GM18861 (cell line): Measurements from ENCODE around the gene ABCC4.
A peak's percentile ranks its signal among the peaks of the same experiment; 100 is the strongest.

Source experiments
- ATAC-seq: cut with Tn5 transposase; IDR thresholded peaks from one replicate; pipeline ENCODE4 v1.9.1; 2021; ENCODE audit not compliant: unreplicated experiment

ABCC4 gene

DNA sequence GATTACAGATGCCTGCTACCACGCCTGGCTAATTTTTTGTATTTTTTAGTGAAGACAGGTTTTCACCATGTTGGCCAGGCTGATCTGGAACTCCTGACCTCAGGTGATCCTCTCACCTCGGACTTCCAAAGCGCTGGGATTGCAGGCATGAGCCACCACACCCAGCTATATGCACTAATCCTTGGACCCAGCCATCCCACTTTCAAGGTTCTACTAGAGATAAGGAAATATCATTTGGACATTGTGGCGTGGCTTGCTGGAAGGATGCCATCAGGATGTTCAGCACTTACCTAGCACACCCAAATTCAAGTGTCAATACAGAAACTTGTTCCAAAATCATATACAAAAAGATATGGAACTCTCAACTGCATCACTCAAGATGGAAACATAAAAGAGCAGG lies 136.4 kb downstream of the ABCC4 start:
- no peak for ATAC-seq

DNA sequence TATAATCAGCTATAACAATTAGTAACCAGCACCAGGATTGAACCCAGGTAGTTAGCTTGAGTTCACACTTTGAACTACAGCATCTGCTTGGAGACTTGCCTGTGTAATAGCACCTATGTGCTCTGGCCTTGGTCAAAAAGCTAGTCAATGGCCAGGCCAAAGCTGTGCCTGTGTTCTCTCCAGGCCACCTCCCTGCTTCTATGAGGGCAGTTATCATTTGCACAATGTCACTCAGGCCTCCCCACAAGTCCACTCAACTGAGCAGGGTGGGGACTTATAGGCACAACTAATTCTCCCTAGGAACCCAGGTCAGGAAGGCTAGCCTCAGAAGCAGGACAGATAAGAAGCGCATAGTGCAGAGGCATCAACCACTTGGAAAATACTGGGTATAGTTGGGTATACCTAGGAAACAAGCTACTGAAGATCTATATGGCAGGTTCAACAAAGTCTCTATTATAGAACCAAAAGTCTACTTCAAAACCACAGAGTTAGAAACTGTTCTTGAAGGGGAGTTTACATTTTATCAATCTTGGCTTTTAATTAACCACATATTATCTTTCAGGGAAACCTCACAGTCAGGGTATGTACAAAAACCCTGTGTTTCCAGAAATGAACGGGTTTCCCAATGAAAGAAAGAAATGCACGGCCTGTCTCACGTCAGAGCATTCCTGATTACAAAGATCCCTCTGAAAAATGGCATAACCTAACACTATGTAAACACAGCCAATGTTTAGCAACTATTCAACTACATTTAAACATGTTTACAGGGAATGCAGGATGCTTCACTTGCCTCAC lies 140.9 kb downstream of the ABCC4 start:
- no peak for ATAC-seq

DNA sequence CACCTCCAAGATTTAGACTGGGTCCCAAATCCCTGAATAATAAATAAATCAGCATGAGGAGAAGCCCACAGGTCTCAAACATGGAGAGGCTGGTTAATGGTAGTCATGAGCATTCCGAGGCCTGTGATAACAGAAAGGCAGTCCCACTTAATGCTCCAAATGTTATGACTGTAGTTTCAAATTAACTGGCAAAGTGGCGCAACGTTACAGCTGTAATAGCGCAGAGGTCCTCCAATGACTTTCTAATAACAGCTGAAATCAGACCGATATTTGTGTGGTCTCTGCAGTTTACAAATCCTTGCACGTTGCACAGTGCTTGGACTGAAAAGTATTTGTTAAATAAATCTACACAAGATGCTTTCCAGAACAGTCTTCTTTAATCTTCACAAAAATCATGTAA lies 141.8 kb downstream of the ABCC4 start:
- no peak for ATAC-seq

DNA sequence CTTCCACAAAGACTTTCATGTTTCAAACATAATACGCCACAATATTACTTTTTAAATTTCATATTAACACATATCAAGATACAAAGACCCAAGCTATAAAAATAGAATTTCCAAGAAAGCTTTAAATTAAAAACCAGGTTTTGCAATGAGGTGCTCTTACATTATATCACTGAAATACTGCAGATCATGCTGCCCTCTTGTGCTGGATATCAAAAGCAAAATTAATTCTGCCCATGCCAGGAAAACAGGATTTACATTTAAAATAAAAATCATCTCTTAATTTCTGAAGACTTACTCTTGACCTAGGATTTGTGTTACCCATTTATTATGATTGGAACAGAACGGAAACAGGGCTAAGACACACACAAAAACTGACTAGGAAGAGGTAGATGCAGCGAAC lies 145.0 kb downstream of the ABCC4 start:
- no peak for ATAC-seq

DNA sequence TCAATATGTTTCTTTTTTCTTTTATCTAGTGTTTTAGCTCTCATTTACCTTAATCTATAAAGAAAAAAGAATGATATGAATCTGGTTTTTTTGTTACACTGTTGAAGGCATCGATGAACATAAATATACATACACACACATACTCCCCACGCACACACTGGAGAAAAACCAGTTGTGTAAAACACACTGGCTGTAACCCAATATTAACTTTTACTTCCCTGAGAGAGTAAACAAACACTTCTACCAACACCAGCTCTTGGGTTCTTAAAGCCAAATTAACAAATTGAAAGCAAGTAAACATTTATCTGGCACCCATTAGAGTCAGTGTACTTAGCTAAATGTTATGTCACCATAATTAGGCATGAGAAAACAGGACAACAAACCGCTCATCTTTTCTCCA lies 145.7 kb downstream of the ABCC4 start:
- no peak for ATAC-seq

DNA sequence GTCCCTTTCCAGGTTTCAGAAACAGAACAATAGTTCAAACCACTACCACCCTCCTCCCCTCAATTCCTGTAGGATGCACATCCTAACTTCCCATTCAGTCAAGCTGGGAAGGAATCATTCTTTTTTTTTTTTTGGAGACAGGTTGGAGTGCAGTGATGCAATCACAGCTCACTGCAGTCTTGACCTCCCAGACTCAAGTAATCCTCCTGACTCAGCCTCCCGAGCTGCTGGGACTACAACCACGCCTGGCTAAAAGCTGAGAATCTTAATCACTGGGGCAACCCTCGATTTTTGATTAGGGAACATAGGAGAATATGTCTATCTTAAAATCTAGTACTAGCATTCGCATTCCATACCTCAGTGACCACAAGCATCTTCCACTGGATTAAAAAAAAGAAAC lies 146.2 kb downstream of the ABCC4 start:
- no peak for ATAC-seq

DNA sequence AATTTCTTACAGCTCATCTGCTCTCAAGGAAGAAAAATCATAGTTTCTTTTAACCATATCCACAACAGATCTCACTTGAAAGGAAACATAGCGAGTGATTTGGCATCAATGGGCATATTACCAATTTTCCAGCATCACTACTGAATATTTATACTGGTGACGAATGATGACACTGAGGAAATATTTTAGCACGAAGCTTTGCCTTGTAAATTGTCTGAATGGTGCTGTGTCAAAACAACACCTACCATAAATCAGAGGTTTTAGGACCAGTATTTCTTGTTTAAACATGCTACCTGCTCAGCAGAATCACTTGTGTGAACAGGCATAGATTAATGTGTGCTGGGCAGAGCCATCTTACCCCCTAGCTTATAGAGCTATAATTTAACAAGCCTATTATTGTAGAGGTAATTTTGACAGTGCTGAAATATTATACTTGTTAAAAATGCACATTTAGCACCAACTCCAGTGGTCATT lies 146.8 kb downstream of the ABCC4 start:
- ATAC-seq, result no peak

DNA sequence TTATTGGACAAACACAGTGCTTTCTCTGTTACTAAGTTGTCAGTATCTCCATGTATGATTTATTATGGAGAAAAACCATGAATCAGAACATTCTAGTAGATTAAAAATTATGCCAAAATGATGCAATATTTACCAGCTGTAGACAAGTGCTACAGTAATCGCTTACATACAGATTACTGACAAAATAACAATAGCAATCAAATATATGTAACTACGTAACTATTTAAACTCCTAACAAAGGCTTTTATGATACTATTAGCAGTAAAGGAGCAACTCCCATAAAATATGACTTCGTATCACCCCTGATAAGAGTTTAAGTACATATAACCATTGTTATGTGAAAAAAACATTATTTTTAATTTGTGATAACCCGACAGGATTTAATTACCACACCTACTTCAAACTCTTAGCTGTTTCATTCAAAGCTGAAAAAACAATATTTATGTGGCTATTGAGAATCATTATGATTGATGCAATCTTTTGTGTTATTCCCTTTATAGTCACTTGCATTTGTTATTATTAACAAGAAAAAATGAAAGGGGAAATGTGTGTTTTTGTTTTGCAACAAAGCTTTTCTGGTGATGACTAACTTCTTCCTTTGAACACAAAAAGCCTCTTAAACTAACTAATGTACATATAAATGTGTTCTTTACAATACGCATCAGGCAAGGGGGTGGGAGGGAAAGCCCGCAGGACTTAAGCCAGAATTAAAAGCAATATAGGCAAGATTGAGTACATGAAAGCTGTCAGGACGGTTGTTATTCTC lies 147.4 kb downstream of the ABCC4 start:
- ATAC-seq, result no peak

DNA sequence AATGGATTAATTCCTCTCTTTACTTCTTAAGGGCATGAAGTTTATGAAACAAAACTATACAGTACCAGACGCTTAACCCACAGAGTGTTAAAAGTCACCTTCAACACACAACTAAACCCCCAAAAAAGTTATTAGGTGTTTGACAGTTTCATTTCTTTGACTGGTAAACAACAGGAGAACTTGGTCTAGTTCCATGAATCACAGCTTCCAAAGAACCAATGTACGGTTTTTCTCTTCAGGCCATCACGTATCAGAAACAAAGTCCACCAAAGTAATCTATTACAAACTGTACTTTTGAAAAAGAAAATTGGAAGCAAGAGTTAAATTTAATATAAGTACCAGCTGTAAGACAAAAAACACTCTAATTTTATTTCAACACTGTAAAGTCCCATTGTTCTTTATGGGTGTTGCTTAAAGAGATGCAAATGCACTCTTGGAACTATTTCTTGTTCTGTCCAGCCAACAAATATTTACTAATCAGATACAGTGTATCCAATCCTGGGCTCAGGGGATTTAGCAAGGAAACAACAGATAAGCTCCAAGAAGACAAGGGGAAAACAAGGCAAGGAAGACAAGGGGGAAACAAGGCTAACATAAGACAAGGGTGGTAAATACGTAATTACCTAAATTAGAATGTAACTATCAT lies 149.2 kb downstream of the ABCC4 start:
- no peak for ATAC-seq

DNA sequence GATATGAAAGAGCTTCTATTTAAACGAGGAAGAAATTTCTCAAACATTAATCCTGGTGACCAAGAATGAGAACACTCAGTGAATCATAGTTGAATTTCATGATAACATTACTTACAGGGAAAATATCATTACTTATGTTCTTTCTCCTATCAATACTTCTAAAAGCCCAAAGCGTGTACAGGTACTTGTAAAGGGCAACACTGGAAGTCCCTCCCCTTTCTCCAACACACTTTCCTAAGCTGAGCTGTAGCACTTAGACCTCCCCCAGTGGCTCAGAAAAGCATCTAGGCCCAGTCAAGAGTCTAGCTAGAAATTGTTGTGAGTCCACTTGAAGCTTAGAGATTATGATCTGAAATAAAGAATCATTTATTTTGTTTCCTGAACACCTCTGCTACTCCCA lies 150.7 kb downstream of the ABCC4 start:
- no peak for ATAC-seq

DNA sequence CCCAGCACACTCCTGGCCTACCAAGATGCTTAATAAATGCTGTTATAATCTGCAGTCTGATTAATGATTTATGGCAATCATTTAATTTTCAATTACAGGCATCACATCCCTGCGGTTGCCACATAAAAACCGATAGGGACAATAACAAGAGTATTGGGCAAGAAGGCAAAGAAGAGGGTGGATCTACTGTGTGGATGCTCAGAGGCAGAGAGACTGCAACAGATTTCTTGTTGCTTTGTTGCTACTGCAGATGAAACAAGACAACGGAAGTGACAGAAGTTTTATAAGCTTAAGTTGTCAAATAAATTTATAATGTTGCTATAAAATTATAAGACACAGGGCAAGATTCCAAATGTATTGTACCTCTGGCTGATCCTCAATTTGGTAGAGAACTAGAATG lies 154.8 kb downstream of the ABCC4 start:
- no peak for ATAC-seq

DNA sequence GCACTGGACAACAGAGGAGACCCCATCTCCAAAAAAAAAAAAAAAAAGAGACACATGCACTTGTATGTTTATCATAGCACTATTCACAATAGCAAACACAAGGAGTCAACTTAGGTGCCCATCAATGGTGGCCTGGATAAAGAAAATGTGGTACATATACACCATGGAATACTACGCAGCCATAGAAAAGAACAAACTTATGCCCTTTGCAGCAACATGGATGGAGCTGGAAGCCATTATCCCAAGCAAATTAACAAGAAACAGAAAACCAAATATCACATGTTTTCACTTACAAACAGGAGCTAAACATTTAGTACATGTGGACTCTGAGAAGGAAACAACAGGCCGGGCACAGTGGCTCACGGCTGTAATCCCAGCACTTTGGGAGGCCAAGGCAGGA lies 155.7 kb downstream of the ABCC4 start:
- no peak for ATAC-seq

DNA sequence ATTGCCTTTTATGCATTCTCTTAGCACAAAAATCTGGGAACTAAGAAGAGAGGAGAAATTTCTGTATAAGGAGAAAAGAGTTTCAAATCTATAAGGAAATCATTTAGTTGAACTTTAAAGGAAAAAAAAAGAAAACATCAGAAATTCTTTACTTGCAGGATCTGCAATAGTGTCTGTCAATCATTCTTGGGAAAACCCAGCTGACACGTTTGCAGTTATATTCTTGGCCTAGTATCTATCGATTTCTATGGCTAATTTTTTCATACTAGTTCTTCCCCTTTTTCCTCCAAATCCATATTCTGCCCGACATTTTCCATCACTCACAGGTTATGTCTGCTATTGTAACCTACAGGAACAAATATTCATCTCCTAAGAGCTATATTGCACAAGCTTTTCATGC lies 160.7 kb downstream of the ABCC4 start:
- ATAC-seq, result no peak

DNA sequence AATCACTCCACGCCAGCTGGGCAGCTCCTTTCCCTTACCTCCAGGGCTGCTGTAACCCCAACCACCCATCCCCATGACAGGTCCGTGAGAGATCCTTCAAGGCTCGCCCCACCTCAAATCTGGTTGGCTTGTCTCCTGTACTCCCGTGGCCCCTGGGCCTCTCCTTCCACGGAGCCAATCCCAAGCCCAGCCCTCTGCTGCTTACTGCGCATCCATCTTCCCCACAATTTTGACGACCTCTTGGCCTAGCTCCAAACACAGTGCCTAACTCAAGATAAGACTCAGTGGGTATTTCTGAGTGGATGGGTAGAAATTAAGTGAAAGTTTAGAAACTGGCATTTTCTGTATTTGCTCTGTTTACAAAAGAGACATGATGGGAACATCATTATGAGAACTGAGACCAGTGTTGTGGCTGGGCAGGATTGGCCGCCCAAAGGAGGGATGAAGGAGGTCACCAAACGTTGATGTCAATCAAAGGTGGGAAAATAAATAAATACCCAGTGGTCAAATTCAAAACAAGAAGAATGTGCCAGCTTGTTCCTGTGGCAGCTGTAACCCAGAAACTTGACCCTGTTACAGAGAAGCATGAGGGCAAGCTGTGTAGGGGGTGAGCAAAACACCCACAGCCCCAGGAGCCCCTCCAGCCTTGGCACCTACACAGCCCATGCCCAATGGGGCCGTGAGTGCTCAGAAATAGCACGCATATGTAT lies 162.2 kb downstream of the ABCC4 start:
- ATAC-seq, result no peak

DNA sequence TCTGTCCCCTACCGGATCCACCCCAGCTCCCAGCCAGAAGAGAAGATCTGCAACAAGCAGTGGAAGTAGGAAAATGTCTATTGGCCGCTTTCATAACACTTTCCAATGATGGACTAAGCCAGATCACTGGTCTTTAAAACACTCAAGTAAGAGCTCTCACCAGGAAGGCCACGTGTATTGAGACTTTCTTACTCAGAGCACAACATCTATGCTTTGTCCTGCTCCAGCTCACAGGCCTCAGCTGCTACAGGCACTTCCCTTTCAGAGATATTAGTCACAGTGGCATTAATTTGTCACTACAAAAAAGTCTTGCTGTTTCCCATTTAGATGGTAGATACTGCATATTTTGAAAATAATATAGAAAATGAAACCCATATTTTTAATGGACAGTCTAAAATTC lies 164.2 kb downstream of the ABCC4 start:
- ATAC-seq, result peak; percentile 90

DNA sequence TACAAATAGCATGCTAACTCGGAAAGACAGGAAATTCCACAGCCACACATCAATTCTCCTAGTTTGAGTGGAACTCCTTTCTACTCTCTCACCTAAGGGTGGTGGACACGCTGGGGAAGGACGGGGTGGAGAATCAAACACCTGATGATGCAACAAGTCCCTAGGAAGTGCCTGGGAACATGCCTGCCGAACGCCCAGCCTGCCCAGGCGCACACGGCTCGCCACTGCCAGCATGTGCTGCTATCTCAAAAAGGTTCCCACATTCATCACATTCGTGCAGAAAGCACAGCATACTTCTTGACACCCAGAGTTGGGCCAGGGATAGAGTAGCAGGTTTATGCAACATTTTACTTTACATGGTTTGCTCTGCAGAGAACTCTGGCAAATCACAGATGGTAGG lies 164.6 kb downstream of the ABCC4 start:
- no peak for ATAC-seq

DNA sequence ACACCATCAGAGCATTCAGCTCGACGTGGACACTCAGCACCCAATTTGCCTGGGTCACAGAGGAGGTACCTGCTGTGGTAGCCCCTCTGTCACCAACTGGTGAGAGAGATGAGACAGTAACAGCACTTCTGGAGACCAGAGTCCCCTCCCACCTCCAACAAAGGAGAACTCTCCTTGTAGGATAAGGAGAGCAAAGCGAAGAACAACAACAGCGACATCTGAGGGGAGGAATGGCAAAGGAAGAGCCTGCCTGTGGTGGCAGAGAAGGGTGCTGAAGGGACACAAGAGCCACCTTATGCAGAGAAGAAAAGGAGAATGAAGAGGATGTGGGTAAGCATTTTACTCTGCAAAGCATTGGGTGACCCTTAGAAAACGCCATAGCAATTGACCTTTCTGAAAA lies 167.8 kb downstream of the ABCC4 start:
- ATAC-seq, result no peak

DNA sequence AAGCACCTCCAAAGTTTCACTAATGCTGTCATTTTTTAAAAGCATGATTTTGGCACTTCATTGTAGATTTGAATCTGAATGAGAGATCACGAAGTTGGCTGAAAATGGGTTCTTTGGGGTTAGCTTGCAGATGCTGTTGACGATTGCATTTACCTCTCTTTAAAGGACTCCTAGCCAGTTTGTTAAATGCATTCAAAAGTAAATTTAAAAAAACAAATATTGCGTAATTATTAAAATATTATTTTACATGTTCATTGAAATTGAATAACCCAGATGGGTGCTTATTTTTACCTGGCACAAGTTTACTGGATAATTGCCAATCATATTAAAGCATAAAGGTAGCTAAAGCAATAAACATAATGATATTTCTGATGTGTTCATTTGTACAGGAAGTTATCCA lies 172.2 kb downstream of the ABCC4 start:
- ATAC-seq, result no peak

DNA sequence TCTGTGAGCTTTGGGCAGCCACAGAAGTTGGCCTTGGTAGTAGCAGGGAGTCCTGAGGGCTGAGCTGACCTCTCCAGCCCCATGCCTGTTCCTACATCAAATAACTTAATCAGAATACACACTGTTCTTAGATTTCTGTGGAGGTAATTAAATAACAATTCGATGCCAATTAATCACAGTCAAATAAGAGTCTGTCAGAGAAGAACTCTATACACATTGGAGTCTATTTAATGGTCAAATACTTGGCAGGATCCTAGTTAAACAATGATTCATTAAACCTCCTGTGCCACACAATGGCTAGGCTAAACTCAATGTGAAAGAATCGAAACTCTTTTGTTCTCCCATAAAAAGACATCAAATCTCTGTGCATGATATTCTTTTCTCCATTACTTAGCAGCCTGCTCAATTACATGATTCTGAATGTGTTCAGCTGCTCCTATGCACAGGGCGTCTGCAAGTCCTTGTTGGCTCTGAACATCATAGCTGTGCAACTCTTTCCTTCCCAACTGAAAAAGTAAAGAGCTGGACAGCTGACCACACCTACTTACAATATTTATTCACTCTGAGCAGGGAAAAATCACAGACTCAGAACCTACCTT lies 173.1 kb downstream of the ABCC4 start:
- ATAC-seq, result no peak

DNA sequence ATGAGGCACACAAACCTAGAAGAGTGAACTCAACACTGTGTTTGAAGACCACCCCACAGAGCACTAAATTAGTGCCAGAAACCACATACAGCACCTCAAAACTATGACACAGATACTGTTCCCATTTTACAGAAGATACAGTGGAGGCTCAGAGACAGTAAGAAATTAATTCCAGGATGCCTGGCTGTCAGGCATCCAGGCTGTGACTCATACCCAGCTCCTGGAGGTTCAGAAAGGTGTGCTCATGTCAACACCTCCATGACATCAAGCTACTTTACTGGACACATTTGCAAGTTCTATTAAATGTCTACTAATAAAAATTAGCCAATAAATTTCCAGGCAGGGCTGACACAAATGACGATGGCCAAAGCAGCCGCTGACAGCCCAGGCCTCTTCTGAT lies 176.3 kb downstream of the ABCC4 start:
- ATAC-seq, result no peak

DNA sequence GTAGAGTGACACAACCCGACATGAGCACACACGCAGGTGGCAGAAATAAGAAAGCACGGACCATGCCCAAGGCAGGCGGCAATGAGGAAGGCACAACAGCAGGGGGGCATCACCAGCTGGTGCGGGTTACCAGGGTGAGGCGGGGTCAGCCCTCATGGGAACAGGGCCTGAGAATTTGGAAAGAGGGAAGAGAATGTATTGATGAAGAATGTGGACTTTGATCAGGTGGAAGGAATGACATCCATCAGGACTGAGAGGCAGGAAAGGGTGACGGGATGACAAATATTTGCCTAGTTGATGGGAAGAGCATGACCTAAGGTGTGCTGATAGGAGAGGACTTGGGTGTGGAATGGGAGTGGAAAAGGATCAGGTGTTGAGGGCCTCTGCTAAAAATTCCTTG lies 177.5 kb downstream of the ABCC4 start:
- ATAC-seq, result no peak
